Keratinocyte (primary cell): ENCODE measurements around the gene MGMT. TPM values are rescaled to one million over a fixed set of nuclear protein-coding genes. Genes with fewer than 3 reads are reported as not detected.

ENCODE experiments used
- DNase-seq: peaks from one replicate; pipeline ENCODE4 v3.0.0-alpha.2; 2011; ENCODE audit warnings: low read depth, missing footprints, low spot score
- FAIRE-seq: peaks from 2 replicates; lab custom pipeline; 2011; peaks lifted over from hg19 to GRCh38; lab: Jason Lieb, UNC
- H2AFZ ChIP-seq: 2 replicates; pipeline ENCODE4 v1.6.0; 2012; ENCODE audit warnings: low read length, control low read depth, inconsistent platforms; ENCODE audit not compliant: control insufficient read depth
- H3K27ac ChIP-seq: 2 replicates; pipeline ENCODE4 v1.5.1; 2011; ENCODE audit warnings: low read length; ENCODE audit not compliant: control insufficient read depth, insufficient read depth
- H3K27me3 ChIP-seq: 3 replicates; pipeline ENCODE4 v1.6.0; 2011; ENCODE audit warnings: low read length; ENCODE audit not compliant: control insufficient read depth, insufficient read depth; ENCODE audit errors: extremely low read depth
- H3K36me3 ChIP-seq, 2 experiments: 2 replicates in 1 of 2; 3 replicates in 1 of 2; pipeline ENCODE4 v1.5.1; 2011; ENCODE audit warnings: low read length in 2 of 2, mild to moderate bottlenecking in 1 of 2; ENCODE audit not compliant: control insufficient read depth in 2 of 2, insufficient read depth in 2 of 2; ENCODE audit errors: extremely low read depth in 1 of 2
- H3K4me1 ChIP-seq: 3 replicates; pipeline ENCODE4 v1.5.1; 2011; ENCODE audit warnings: low read length; ENCODE audit not compliant: control insufficient read depth, insufficient read depth; ENCODE audit errors: extremely low read depth
- H3K4me2 ChIP-seq: 3 replicates; pipeline ENCODE4 v1.6.0; 2011; ENCODE audit warnings: low read depth, low read length; ENCODE audit not compliant: control insufficient read depth, insufficient read depth; ENCODE audit errors: extremely low read depth
- H3K4me3 ChIP-seq, 3 experiments: fragments of 200-600 bp in 1 of 3; sonication (generic) in 1 of 3; 2 replicates in 2 of 3; 3 replicates in 1 of 3; pipeline ENCODE4 v1.5.1; 2011 to 2016; ENCODE audit warnings: low read length in 3 of 3, mild to moderate bottlenecking in 3 of 3, control low read depth in 2 of 3, inconsistent platforms in 1 of 3, low read depth in 1 of 3, mixed read lengths in 1 of 3, mixed run types in 1 of 3, moderate library complexity in 1 of 3; ENCODE audit not compliant: control insufficient read depth in 2 of 3, insufficient read depth in 2 of 3; ENCODE audit errors: extremely low read depth in 1 of 3
- H3K79me2 ChIP-seq: 2 replicates; pipeline ENCODE4 v1.6.0; 2012; ENCODE audit warnings: low read length; ENCODE audit not compliant: control insufficient read depth, insufficient read depth
- H3K9ac ChIP-seq: 3 replicates; pipeline ENCODE4 v1.6.0; 2011; ENCODE audit warnings: low read length; ENCODE audit not compliant: control insufficient read depth, insufficient read depth; ENCODE audit errors: extremely low read depth
- H3K9me1 ChIP-seq: 3 replicates; pipeline ENCODE4 v1.6.0; 2011; ENCODE audit warnings: low read length; ENCODE audit not compliant: control insufficient read depth, insufficient read depth; ENCODE audit errors: extremely low read depth
- H3K9me3 ChIP-seq: 2 replicates; pipeline ENCODE4 v1.5.1; 2012; ENCODE audit warnings: low read depth, low read length; ENCODE audit not compliant: control insufficient read depth
- H4K20me1 ChIP-seq: 3 replicates; pipeline ENCODE4 v1.6.0; 2011; ENCODE audit warnings: low read length; ENCODE audit not compliant: control insufficient read depth, insufficient read depth; ENCODE audit errors: extremely low read depth
- CTCF ChIP-seq, 3 experiments: IDR thresholded peaks in 1 of 3; conservative IDR thresholded peaks in 1 of 3; optimal IDR thresholded peaks in 1 of 3; 2 replicates in 2 of 3; 3 replicates in 1 of 3; pipeline versions ENCODE3 to v1.5.1; 2011; ENCODE audit warnings: low read length in 3 of 3, mild to moderate bottlenecking in 3 of 3, moderate library complexity in 2 of 3, control low read depth in 1 of 3, inconsistent platforms in 1 of 3; ENCODE audit not compliant: insufficient read depth in 2 of 3; ENCODE audit errors: extremely low read depth in 1 of 3
- EZH2 ChIP-seq: IDR thresholded peaks from one replicate; pipeline ENCODE4 v1.6.1; 2012; ENCODE audit warnings: inconsistent platforms, mild to moderate bottlenecking, low read length, moderate library complexity
- dilution Hi-C: fragments of 300-500 bp; cut with MboI; formaldehyde crosslinking; loops from one replicate; pipeline ENCODE4 v1.7.0; 2020; ENCODE audit warnings: low sequenced_read_pairs; ENCODE audit not compliant: extremely low pct_ligation_motif_present
- polyA plus RNA-seq, 5 experiments: library from polyadenylated mRNA; depleted of rRNA in 3 of 5; stranded (reverse) in 3 of 5; stranded (forward) in 1 of 5; unstranded in 1 of 5; fragments of >200 nt; gene quantifications; 1 replicate in 1 of 5; 2 replicates in 3 of 5; 3 replicates in 1 of 5; pipeline versions ENCODE4 v1.2.1 to v1.2.3, GENCODE V29; 2011 to 2012; ENCODE audit warnings: missing spikeins in 2 of 5, low read depth in 1 of 5, low replicate concordance in 1 of 5

MGMT gene
- polyA plus RNA-seq, 1 donor (not counting 4 experiments of a cell fraction or from before 2014, with no cell fraction given): 15.2 TPM

GRCh38 chr10:129511086-129511485, 44.0 kb downstream of the MGMT start:
- Histone ChIP-seq H3K36me3 (no peaks in the 10 kb centered on the region), H4K20me1 (no peaks in the 10 kb centered on the region), H3K4me2 (no peak overlapping the region), H2AFZ (no peak overlapping the region), H3K4me3 (no peak overlapping the region), H3K27me3 (no peaks in the 10 kb centered on the region), H3K9me3 (no peaks in the 10 kb centered on the region), H3K9me1 (no peaks in the 10 kb centered on the region), H3K79me2 (no peaks in the 10 kb centered on the region), H3K9ac (no peak overlapping the region), H3K4me1 (no peaks in the 10 kb centered on the region), H3K27ac (no peak overlapping the region)
- dilution Hi-C loops: no loop called here
- FAIRE-seq (no peak), DNase-seq (no peak)
- TF ChIP-seq EZH2 (no peak), CTCF (optimal IDR thresholded peaks at IDR 0.05 in 1 of 3, IDR thresholded peaks at IDR 0.05 in 1 of 3, conservative IDR thresholded peaks at IDR 0.05 in 1 of 3; ENCODE audit: extremely low read depth in 1 of 3, insufficient read depth in 2 of 3, low read length in 3 of 3) (no peak)

- Histone ChIP-seq H3K9me1 (no peaks in the 10 kb centered on the region), H3K27me3 (no peaks in the 10 kb centered on the region), H3K4me2 (no peak overlapping the region), H4K20me1 (no peaks in the 10 kb centered on the region), H2AFZ (no peak overlapping the region), H3K79me2 (no peaks in the 10 kb centered on the region), H3K36me3 (no peaks in the 10 kb centered on the region), H3K4me3 (no peak overlapping the region), H3K9me3 (no peaks in the 10 kb centered on the region), H3K4me1 (no peaks in the 10 kb centered on the region), H3K9ac (no peak overlapping the region), H3K27ac (no peak overlapping the region)
- FAIRE-seq (no peak), DNase-seq (no peak)
- no peak for TF ChIP-seq EZH2
- no peak for TF ChIP-seq CTCF (optimal IDR thresholded peaks at IDR 0.05 in 1 of 3, IDR thresholded peaks at IDR 0.05 in 1 of 3, conservative IDR thresholded peaks at IDR 0.05 in 1 of 3; ENCODE audit: extremely low read depth in 1 of 3, insufficient read depth in 2 of 3, low read length in 3 of 3)
- dilution Hi-C loops: no loop called here
Observed at GRCh38 chr10:129511758-129512157, 44.7 kb downstream of the MGMT start.
